WTC11 (cell line): ENCODE measurements around the gene KRI1. TPM values are rescaled to one million over a fixed set of nuclear protein-coding genes. Genes with fewer than 3 reads are reported as not detected.

Experiments
- ARID4B ChIP-seq: sonication (generic); formaldehyde crosslinking; IDR thresholded peaks from 2 replicates; pipeline ENCODE4 v1.8.0; 2023; ENCODE audit warnings: missing genetic modification reagents, mild to moderate bottlenecking, borderline replicate concordance
- ATF1 ChIP-seq: sonication (generic); formaldehyde crosslinking; IDR thresholded peaks from 2 replicates; pipeline ENCODE4 v1.8.1; 2023; ENCODE audit warnings: mild to moderate bottlenecking, moderate library complexity, missing genetic modification reagents
- E2F1 ChIP-seq: sonication (generic); formaldehyde crosslinking; IDR thresholded peaks from 2 replicates; pipeline ENCODE4 v1.8.0; 2022; ENCODE audit warnings: mild to moderate bottlenecking, missing genetic modification reagents
- ELF4 ChIP-seq: sonication (generic); formaldehyde crosslinking; IDR thresholded peaks from 2 replicates; pipeline ENCODE4 v1.8.1; 2022; ENCODE audit warnings: low read depth, mild to moderate bottlenecking, moderate library complexity, missing genetic modification reagents
- GRHL2 ChIP-seq: fragments of 250-450 bp; sonication (Bioruptor Pico); IDR thresholded peaks from 2 replicates; pipeline ENCODE4 v1.8.0; 2022; ENCODE audit warnings: mild to moderate bottlenecking, moderate library complexity; ENCODE audit not compliant: insufficient replicate concordance, severe bottlenecking
- IRF1 ChIP-seq: sonication (generic); formaldehyde crosslinking; IDR thresholded peaks from 2 replicates; pipeline ENCODE4 v1.8.0; 2023; ENCODE audit warnings: missing genetic modification reagents
- JUN ChIP-seq: sonication (generic); formaldehyde crosslinking; IDR thresholded peaks from 2 replicates; pipeline ENCODE4 v1.8.0; 2023; ENCODE audit warnings: mild to moderate bottlenecking, missing genetic modification reagents
- MLX ChIP-seq: sonication (generic); formaldehyde crosslinking; IDR thresholded peaks from 2 replicates; pipeline ENCODE4 v1.8.1; 2023; ENCODE audit warnings: mild to moderate bottlenecking, missing genetic modification reagents, moderate library complexity
- NFE2L1 ChIP-seq: sonication (generic); formaldehyde crosslinking; IDR thresholded peaks from 2 replicates; pipeline ENCODE4 v1.8.1; 2023; ENCODE audit warnings: missing genetic modification reagents
- NFYB ChIP-seq: sonication (generic); formaldehyde crosslinking; conservative IDR thresholded peaks from 2 replicates; pipeline ENCODE4 v1.8.0; 2022; ENCODE audit warnings: low read depth, missing genetic modification reagents
- NR1H2 ChIP-seq: sonication (generic); formaldehyde crosslinking; IDR thresholded peaks from 2 replicates; pipeline ENCODE4 v1.9.0; 2021; ENCODE audit warnings: mild to moderate bottlenecking, moderate library complexity, missing genetic modification reagents
- OVOL2 ChIP-seq: fragments of 250-450 bp; sonication (Bioruptor Pico); IDR thresholded peaks from 2 replicates; pipeline ENCODE4 v1.9.0; 2021; ENCODE audit warnings: mild to moderate bottlenecking, borderline replicate concordance
- PREB ChIP-seq: sonication (generic); formaldehyde crosslinking; IDR thresholded peaks from 2 replicates; pipeline ENCODE4 v1.8.1; 2022; ENCODE audit warnings: mild to moderate bottlenecking, missing genetic modification reagents, moderate library complexity, borderline replicate concordance
- PRRX2 ChIP-seq: fragments of 250-450 bp; sonication (Bioruptor Pico); IDR thresholded peaks from 2 replicates; pipeline ENCODE4 v1.8.0; 2021; ENCODE audit warnings: mild to moderate bottlenecking
- RELA ChIP-seq: sonication (generic); formaldehyde crosslinking; IDR thresholded peaks from 2 replicates; pipeline ENCODE4 v1.8.1; 2022; ENCODE audit warnings: missing genetic modification reagents, mild to moderate bottlenecking, borderline replicate concordance
- TCF7 ChIP-seq: sonication (generic); formaldehyde crosslinking; IDR thresholded peaks from 2 replicates; pipeline ENCODE4 v1.8.0; 2022; ENCODE audit warnings: mild to moderate bottlenecking, low read depth, missing genetic modification reagents, moderate library complexity
- TEAD1 ChIP-seq: sonication (generic); formaldehyde crosslinking; IDR thresholded peaks from 2 replicates; pipeline ENCODE4 v1.8.0; 2022; ENCODE audit warnings: mild to moderate bottlenecking, missing genetic modification reagents
- USF1 ChIP-seq: sonication (generic); formaldehyde crosslinking; IDR thresholded peaks from 2 replicates; pipeline ENCODE4 v1.8.0; 2022; ENCODE audit warnings: mild to moderate bottlenecking, missing genetic modification reagents
- USF2 ChIP-seq: sonication (generic); formaldehyde crosslinking; IDR thresholded peaks from 2 replicates; pipeline ENCODE4 v1.8.1; 2023; ENCODE audit warnings: mild to moderate bottlenecking, missing genetic modification reagents, moderate library complexity
- ZBTB43 ChIP-seq: sonication (generic); formaldehyde crosslinking; IDR thresholded peaks from 2 replicates; pipeline ENCODE4 v1.8.1; 2023; ENCODE audit warnings: mild to moderate bottlenecking, missing genetic modification reagents
- ZMAT4 ChIP-seq: fragments of 250-450 bp; sonication (Bioruptor Pico); IDR thresholded peaks from 2 replicates; pipeline ENCODE4 v1.9.0; 2021; ENCODE audit warnings: mild to moderate bottlenecking
- ZNF121 ChIP-seq: sonication (generic); formaldehyde crosslinking; IDR thresholded peaks from 2 replicates; pipeline ENCODE4 v1.8.0; 2023; ENCODE audit warnings: missing genetic modification reagents
- ZNF138 ChIP-seq: sonication (generic); formaldehyde crosslinking; conservative IDR thresholded peaks from 2 replicates; pipeline ENCODE4 v1.8.1; 2022; ENCODE audit warnings: mild to moderate bottlenecking, moderate library complexity, missing genetic modification reagents
- ZNF263 ChIP-seq: sonication (generic); formaldehyde crosslinking; IDR thresholded peaks from 2 replicates; pipeline ENCODE4 v1.8.1; 2022; ENCODE audit warnings: low read depth, mild to moderate bottlenecking, moderate library complexity, missing genetic modification reagents
- ZNF512 ChIP-seq: sonication (generic); formaldehyde crosslinking; IDR thresholded peaks from 2 replicates; pipeline ENCODE4 v1.8.1; 2022; ENCODE audit warnings: missing genetic modification reagents, borderline replicate concordance
- total RNA-seq: library from RNA; stranded (reverse); gene quantifications from 3 replicates; pipeline ENCODE4 v1.2.3, GENCODE V29; 2021

Gene KRI1
- total RNA-seq, 1 experiment from 2014 or later: 43.6 TPM

- TF ChIP-seq ATF1 (no peak), ZNF263 (no peak), OVOL2 (CRISPR knock-in tag) (no peak), PRRX2 (CRISPR knock-in tag) (peak; percentile 5; the same call in 1 of the 2 replicates), USF1 (peak; percentile 90), TEAD1 (CRISPR knock-in tag) (0 out of 2 replicates have a peak, but pooled peaks have one; percentile 6), PREB (CRISPR knock-in tag) (no peak), ZNF512 (CRISPR knock-in tag) (no peak), ARID4B (CRISPR knock-in tag) (no peak), ZNF121 (CRISPR knock-in tag) (no peak), USF2 (CRISPR knock-in tag) (peak; percentile 94), IRF1 (CRISPR knock-in tag) (no peak), NR1H2 (CRISPR knock-in tag) (no peak), ZMAT4 (no peak), JUN (CRISPR knock-in tag) (no peak), E2F1 (CRISPR knock-in tag) (no peak), RELA (CRISPR knock-in tag) (no peak), ZBTB43 (no peak), ELF4 (CRISPR knock-in tag) (no peak), ZNF138 (CRISPR knock-in tag) (no peak), NFYB (CRISPR knock-in tag) (peak; percentile 88), GRHL2 (CRISPR knock-in tag) (no peak), MLX (no peak), TCF7 (CRISPR knock-in tag) (no peak), NFE2L1 (no peak)
These were observed 13.2 kb downstream of the KRI1 start (continued) for GRCh38 chr19:10552510-10553053.
